KG1 (cell line): ENCODE results near the gene MMD.

Source experiments
- DNase-seq: peaks from one replicate; lab custom pipeline; 2025; lab: John Stamatoyannopoulos, UW

MMD gene

GRCh38 chr17:55348749-55349354 is 72.8 kb downstream of the MMD start:
- peak; percentile 35 for DNase-seq

GRCh38 chr17:55347341-55347740 is 74.3 kb downstream of the MMD start:
- DNase-seq = no peak

GRCh38 chr17:55346658-55347057 is 75.0 kb downstream of the MMD start:
- DNase-seq = no peak

- no peak for DNase-seq
Observed at GRCh38 chr17:55345132-55345531, 76.5 kb downstream of the MMD start.

GRCh38 chr17:55344514-55344997 is 77.1 kb downstream of the MMD start:
- DNase-seq = peak; percentile 45

- DNase-seq = no peak
Observed at GRCh38 chr17:55343900-55344513, 77.6 kb downstream of the MMD start.

- no peak for DNase-seq
Observed at GRCh38 chr17:55342800-55343585, 78.6 kb downstream of the MMD start.
